ENCODE data around the gene CFAP57.

CFAP57 gene

DNA sequence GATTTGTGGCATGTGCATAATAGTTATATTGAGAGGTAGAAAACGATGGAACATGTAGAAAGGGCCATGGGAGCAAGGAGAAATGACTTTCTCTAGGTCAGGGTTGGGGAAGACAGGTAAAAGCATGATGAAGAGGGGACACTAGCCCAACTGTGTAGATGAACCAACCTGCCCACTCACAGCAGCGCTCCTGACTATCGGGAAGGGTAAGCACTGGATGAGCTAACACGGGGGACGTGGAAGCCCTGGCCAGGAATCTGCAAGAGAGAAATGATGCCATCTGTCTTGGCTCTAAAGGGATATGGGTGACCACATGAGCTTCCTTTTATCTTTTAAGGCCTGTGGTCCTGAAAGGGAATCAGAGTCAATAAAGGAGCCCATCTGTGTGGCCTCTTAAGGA lies 61.5 kb downstream of the CFAP57 start:
- DNase-seq: peak in 1 of 2 donors; percentile 38
- intact Hi-C loops (cut with DNase I; ENCODE audit: low total_unique reads): no loop called here
- H3K9me3 ChIP-seq: no peaks in the 10 kb centered on the region
- no peak overlapping the region for H3K4me3 ChIP-seq
- H3K4me1 ChIP-seq: peaks cover 0 to 16% (median 4%) of the 10 kb centered on the region in 4 donors
- no peak overlapping the region for H3K27ac ChIP-seq
- TF ChIP-seq, protein P1, sequence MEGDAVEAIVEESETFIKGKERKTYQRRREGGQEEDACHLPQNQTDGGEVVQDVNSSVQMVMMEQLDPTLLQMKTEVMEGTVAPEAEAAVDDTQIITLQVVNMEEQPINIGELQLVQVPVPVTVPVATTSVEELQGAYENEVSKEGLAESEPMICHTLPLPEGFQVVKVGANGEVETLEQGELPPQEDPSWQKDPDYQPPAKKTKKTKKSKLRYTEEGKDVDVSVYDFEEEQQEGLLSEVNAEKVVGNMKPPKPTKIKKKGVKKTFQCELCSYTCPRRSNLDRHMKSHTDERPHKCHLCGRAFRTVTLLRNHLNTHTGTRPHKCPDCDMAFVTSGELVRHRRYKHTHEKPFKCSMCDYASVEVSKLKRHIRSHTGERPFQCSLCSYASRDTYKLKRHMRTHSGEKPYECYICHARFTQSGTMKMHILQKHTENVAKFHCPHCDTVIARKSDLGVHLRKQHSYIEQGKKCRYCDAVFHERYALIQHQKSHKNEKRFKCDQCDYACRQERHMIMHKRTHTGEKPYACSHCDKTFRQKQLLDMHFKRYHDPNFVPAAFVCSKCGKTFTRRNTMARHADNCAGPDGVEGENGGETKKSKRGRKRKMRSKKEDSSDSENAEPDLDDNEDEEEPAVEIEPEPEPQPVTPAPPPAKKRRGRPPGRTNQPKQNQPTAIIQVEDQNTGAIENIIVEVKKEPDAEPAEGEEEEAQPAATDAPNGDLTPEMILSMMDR (IDR thresholded peaks at IDR 0.05): no peak
- H3K27me3 ChIP-seq: peaks cover 0 to 5% of the 10 kb centered on the region in 2 donors
- H3K36me3 ChIP-seq: no peaks in the 10 kb centered on the region

DNA sequence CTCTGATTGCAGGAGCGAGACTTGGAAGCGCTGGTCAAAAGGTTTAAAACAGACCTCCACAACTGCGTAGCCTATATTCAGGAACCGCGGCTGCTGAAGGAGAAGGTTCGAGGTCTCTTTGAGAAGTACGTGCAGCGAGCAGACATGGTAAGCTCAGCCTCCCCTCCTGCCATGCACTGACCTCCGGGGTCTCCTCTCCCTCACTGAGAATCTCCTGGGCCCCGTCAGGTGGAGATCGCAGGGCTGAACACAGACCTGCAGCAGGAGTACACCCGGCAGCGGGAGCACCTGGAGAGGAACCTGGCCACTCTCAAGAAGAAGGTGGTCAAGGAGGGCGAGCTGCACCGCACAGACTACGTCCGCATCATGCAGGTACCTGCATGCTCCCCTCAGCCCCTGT lies 62.1 kb downstream of the CFAP57 start:
- Histone ChIP-seq H3K4me3 (no peak overlapping the region), H3K36me3 (no peaks in the 10 kb centered on the region), H3K9me3 (no peaks in the 10 kb centered on the region), H3K27me3 (peaks cover 0 to 5% of the 10 kb centered on the region in 2 donors), H3K27ac (no peak overlapping the region), H3K4me1 (peaks cover 0 to 16% (median 4%) of the 10 kb centered on the region in 4 donors)
- intact Hi-C loops (cut with DNase I; ENCODE audit: low total_unique reads): no loop called here
- peak in 1 of 2 donors; percentile 62 for DNase-seq
- TF ChIP-seq, protein P1 (IDR thresholded peaks at IDR 0.05): no peak

DNA sequence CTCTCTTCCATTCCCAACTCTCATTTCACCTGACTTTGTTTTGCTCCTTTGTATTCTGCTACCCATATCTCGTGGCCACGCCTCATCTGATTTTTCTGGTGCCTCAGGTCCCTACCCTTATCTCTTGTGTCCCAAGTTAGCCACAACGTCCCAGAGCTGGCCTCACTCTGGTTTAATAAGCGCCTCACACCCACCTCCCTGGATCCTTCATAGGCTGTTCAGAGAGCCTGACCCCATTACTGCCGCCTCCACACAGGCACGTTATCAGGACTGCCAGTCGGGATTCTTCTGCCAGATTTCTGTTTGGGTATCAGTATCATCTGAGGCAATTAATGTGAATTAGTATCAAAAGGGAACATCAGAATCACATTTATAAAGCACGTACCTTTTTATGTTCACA lies 62.9 kb downstream of the CFAP57 start:
- H3K9me3 ChIP-seq: no peaks in the 10 kb centered on the region
- TF ChIP-seq, protein P1 (IDR thresholded peaks at IDR 0.05): no peak
- no peak overlapping the region for H3K4me3 ChIP-seq
- H3K4me1 ChIP-seq: peaks cover 0 to 16% (median 4%) of the 10 kb centered on the region in 4 donors
- peak in 1 of 2 donors; percentile 44 for DNase-seq
- no peak overlapping the region for H3K27ac ChIP-seq
- no peaks in the 10 kb centered on the region for H3K36me3 ChIP-seq
- intact Hi-C loops (cut with DNase I; ENCODE audit: low total_unique reads): no loop called here
- H3K27me3 ChIP-seq: peaks cover 0 to 5% of the 10 kb centered on the region in 2 donors

DNA sequence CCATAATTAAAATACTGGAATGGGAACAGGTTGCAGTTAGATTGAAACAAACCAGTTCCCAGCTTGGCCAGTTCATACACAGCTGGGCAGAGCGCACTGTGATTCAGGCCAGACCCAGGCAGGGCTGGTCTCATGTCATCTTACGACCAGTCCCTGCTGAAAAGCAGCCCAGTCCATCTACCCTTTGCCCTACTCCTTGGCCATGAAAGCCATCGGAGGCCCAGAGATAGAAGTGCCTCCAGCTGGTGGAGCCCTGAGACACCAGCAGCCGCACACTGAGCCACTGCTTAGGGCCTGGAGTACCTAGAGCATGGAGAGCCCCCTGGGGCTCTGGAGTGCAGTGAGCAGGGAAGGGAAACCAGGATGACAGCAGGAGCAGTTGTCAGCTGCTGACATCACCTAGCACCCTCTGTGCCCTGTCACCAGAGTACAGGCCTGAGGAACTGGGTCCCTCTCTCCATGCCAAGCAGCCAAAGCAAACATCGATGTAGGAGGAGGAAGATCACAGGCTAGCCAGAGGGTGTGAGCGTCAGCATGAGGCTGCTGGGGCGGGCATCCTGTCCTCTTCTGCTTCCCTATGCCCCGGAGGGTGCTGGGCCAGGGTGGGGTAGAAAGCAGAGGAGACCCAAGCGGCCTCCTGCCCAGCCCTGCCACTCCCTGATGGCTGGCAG lies 63.5 kb downstream of the CFAP57 start:
- no peak overlapping the region for H3K4me3 ChIP-seq
- peaks cover 0 to 16% (median 4%) of the 10 kb centered on the region in 4 donors for H3K4me1 ChIP-seq
- intact Hi-C loops (cut with DNase I; ENCODE audit: low total_unique reads): no loop called here
- peaks cover 0 to 5% of the 10 kb centered on the region in 2 donors for H3K27me3 ChIP-seq
- H3K36me3 ChIP-seq: no peaks in the 10 kb centered on the region
- TF ChIP-seq, protein P1 (IDR thresholded peaks at IDR 0.05): no peak
- peak in 1 of 2 donors; percentile 63 for DNase-seq
- H3K9me3 ChIP-seq: no peaks in the 10 kb centered on the region
- H3K27ac ChIP-seq: no peak overlapping the region

DNA sequence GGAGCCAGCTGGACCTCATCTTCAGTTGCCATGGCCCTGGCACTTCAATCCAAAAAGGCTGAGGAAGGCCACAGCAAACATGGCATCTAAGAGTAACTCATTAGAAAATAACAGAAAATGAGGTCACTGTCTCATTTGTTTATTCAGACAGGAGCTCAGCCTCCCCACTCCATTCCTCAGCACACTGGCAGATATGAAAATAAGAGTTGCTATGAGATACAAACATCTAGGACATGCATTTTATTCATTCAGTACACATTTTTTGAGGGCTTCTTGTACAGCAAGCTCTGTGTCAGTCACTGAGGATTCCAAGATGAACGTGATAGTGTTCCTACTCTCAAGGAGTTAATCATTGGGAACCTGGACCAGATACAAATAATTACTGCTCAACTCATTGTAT lies 65.0 kb downstream of the CFAP57 start:
- no peak for DNase-seq
- no peaks in the 10 kb centered on the region for H3K36me3 ChIP-seq
- TF ChIP-seq, protein P1 (IDR thresholded peaks at IDR 0.05): no peak
- H3K4me1 ChIP-seq: peaks cover 0 to 12% (median 3%) of the 10 kb centered on the region in 4 donors
- intact Hi-C loops (cut with DNase I; ENCODE audit: low total_unique reads): no loop called here
- peaks cover 0 to 5% of the 10 kb centered on the region in 2 donors for H3K27me3 ChIP-seq
- H3K9me3 ChIP-seq: no peaks in the 10 kb centered on the region
- no peak overlapping the region for H3K27ac ChIP-seq
- no peak overlapping the region for H3K4me3 ChIP-seq

All from tibial artery (tissue), 4 donors.